Activated effector memory CD4-positive, alpha-beta T cell treated with anti-CD3 and anti-CD28 coated beads, Interleukin-2, amount 50 U/mL, for 16 hours (primary cell): ENCODE results near the gene CCDC141.
"Not testable (repeated sequence)": the region's sequence is repeated elsewhere in the genome, so short reads cannot be mapped to it uniquely, and the experiment has no call there.

Experiments
- DNase-seq: peaks from one replicate; pipeline ENCODE4 v3.0.0-alpha.2; 2020

The CCDC141 gene

GRCh38 chr2:179037807-179038206, 12.1 kb downstream of the CCDC141 start:
- DNase-seq: no peak

GRCh38 chr2:179036353-179036905, 13.5 kb downstream of the CCDC141 start:
- DNase-seq: no peak

GRCh38 chr2:179031731-179032408, 18.1 kb downstream of the CCDC141 start:
- peak; percentile 62 for DNase-seq

- no peak for DNase-seq
These were observed 25.5 kb downstream of the CCDC141 start for GRCh38 chr2:179024445-179024844.

GRCh38 chr2:179022685-179023084, 27.3 kb downstream of the CCDC141 start:
- DNase-seq: no peak

GRCh38 chr2:179021258-179021657, 28.7 kb downstream of the CCDC141 start:
- DNase-seq: no peak

- DNase-seq: peak; percentile 71
These were observed 29.7 kb downstream of the CCDC141 start for GRCh38 chr2:179020156-179020750.

- DNase-seq: no peak
These were observed 30.7 kb downstream of the CCDC141 start for GRCh38 chr2:179019260-179019659.

GRCh38 chr2:179017773-179018357, 32.1 kb downstream of the CCDC141 start:
- no peak for DNase-seq

GRCh38 chr2:179014189-179014588, 35.7 kb downstream of the CCDC141 start:
- not testable (repeated sequence) for DNase-seq

- DNase-seq: no peak
These were observed 44.0 kb downstream of the CCDC141 start for GRCh38 chr2:179005976-179006375.

GRCh38 chr2:178999476-178999875, 50.5 kb downstream of the CCDC141 start:
- DNase-seq: no peak

- DNase-seq: no peak
These were observed 51.4 kb downstream of the CCDC141 start for GRCh38 chr2:178998539-178998938.

- DNase-seq: no peak
These were observed 52.5 kb downstream of the CCDC141 start for GRCh38 chr2:178997477-178997876.

- no peak for DNase-seq
These were observed 52.9 kb downstream of the CCDC141 start for GRCh38 chr2:178997067-178997466.

- DNase-seq: no peak
These were observed 55.7 kb downstream of the CCDC141 start for GRCh38 chr2:178994264-178994663.

- no peak for DNase-seq
These were observed 56.1 kb downstream of the CCDC141 start for GRCh38 chr2:178993788-178994187.

- not testable (repeated sequence) for DNase-seq
These were observed 57.2 kb downstream of the CCDC141 start for GRCh38 chr2:178992719-178993118.

GRCh38 chr2:178990533-178991241, 59.2 kb downstream of the CCDC141 start:
- no peak for DNase-seq

GRCh38 chr2:178989424-178989823, 60.5 kb downstream of the CCDC141 start:
- DNase-seq: not testable (repeated sequence)

GRCh38 chr2:178982652-178983051, 67.3 kb downstream of the CCDC141 start:
- DNase-seq: not testable (repeated sequence)

- DNase-seq: no peak
These were observed 69.1 kb downstream of the CCDC141 start for GRCh38 chr2:178980815-178981214.

- DNase-seq: no peak
These were observed 71.3 kb downstream of the CCDC141 start for GRCh38 chr2:178978667-178979066.
